Muscle of leg (tissue), 11 donors: ENCODE measurements around the gene ADAMTS2. TPM values are rescaled to one million over a fixed set of nuclear protein-coding genes. Genes with fewer than 3 reads are reported as not detected.
"Not testable (repeated sequence)": the region's sequence is repeated elsewhere in the genome, so short reads cannot be mapped to it uniquely, and the experiment has no call there.

ENCODE experiments used
- DNase-seq: peaks from one replicate; pipeline ENCODE4 v3.0.0; 2013
- H3K27ac ChIP-seq: one replicate; pipeline ENCODE4 v1.5.1; 2013; ENCODE audit warnings: mild to moderate bottlenecking, low read length, control low read depth
- H3K27me3 ChIP-seq: one replicate; pipeline ENCODE4 v1.6.1; 2013; ENCODE audit warnings: low read length; ENCODE audit not compliant: control insufficient read depth, insufficient read depth
- H3K36me3 ChIP-seq: one replicate; pipeline ENCODE4 v1.6.1; 2013; ENCODE audit warnings: low read length; ENCODE audit not compliant: control insufficient read depth, insufficient read depth
- H3K4me1 ChIP-seq: one replicate; pipeline ENCODE4 v1.6.1; 2013; ENCODE audit warnings: low read length; ENCODE audit not compliant: control insufficient read depth, insufficient read depth
- H3K4me3 ChIP-seq: one replicate; pipeline ENCODE4 v1.5.1; 2013; ENCODE audit warnings: low read length, control low read depth
- H3K9me3 ChIP-seq: replicated peaks from 2 replicates; pipeline ENCODE4 v1.6.1; 2013; ENCODE audit warnings: low read depth, low read length; ENCODE audit not compliant: control insufficient read depth
- WGBS: methylation state at CpG from one replicate; pipeline ENCODE4 v1.1.5; 2013; ENCODE audit warnings: missing lambda C conversion rate; ENCODE audit not compliant: insufficient coverage; 5-methylcytosine and 5-hydroxymethylcytosine counted together
- polyA plus RNA-seq, 8 donors: library from polyadenylated mRNA; unstranded; fragments of 120-200 nt; gene quantifications; one replicate each; pipeline versions ENCODE4 v1.2.1 to v1.2.3, GENCODE V29; 2013; ENCODE audit warnings: inconsistent platforms in 1 of 8, low replicate concordance in 1 of 8; ENCODE audit not compliant: insufficient read length in 8 of 8, insufficient read depth in 1 of 8
- total RNA-seq: library from RNA; stranded (reverse); fragments of 120-200 nt; gene quantifications from one replicate; pipeline ENCODE4 v1.2.4, GENCODE V29; 2013

ADAMTS2 gene
- total and polyA plus RNA-seq, 9 donors = 21.3 to 46.3 (median 34.2) TPM

DNA sequence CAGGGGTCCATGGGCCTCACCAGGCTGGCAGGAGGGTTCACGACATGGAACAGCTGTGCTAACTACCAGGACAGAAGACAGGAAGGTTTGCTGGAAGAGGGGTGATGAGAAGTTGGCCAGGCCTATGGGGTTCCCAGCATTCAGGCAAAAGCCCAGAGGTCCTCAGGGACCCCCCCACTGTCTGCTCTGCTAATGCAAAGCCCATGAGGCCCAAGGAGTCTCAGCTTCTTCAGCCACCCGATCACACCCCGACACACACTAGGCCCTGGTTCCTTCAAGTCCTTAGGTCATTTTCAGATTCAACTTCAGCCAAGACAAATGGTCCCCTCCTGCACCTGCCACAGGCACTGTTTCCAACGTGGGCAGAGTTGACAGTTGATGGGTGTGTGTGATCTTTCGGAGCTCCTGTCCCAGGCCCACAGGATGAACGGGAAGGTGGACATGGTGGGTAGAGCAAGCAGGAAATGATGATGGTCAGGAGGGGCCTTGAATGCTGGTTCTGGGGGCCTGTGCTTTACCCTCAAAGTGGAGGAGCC, 20.4 kb downstream of the ADAMTS2 start:
- H3K27ac ChIP-seq = no peak overlapping the region
- H3K27me3 ChIP-seq = peaks cover 5% of the 10 kb centered on the region
- no peak for DNase-seq
- H3K36me3 ChIP-seq = no peaks in the 10 kb centered on the region
- 91% methylated on average over 4 of the region's 6 CpGs for WGBS
- no peaks in the 10 kb centered on the region for H3K9me3 ChIP-seq
- no peak overlapping the region for H3K4me3 ChIP-seq
- H3K4me1 ChIP-seq = peaks cover 50% of the 10 kb centered on the region

- H3K9me3 ChIP-seq, H3K4me3 ChIP-seq, H3K27ac ChIP-seq, DNase-seq, H3K36me3 ChIP-seq, H3K27me3 ChIP-seq: not testable (repeated sequence)
- H3K4me1 ChIP-seq = peaks cover 55% of the 10 kb centered on the region
- whole genome bisulfite sequencing = 100% methylated on average over 4 of the region's 7 CpGs
Observed at GRCh38 chr5:179324316-179324715, 20.9 kb downstream of the ADAMTS2 start.

DNA sequence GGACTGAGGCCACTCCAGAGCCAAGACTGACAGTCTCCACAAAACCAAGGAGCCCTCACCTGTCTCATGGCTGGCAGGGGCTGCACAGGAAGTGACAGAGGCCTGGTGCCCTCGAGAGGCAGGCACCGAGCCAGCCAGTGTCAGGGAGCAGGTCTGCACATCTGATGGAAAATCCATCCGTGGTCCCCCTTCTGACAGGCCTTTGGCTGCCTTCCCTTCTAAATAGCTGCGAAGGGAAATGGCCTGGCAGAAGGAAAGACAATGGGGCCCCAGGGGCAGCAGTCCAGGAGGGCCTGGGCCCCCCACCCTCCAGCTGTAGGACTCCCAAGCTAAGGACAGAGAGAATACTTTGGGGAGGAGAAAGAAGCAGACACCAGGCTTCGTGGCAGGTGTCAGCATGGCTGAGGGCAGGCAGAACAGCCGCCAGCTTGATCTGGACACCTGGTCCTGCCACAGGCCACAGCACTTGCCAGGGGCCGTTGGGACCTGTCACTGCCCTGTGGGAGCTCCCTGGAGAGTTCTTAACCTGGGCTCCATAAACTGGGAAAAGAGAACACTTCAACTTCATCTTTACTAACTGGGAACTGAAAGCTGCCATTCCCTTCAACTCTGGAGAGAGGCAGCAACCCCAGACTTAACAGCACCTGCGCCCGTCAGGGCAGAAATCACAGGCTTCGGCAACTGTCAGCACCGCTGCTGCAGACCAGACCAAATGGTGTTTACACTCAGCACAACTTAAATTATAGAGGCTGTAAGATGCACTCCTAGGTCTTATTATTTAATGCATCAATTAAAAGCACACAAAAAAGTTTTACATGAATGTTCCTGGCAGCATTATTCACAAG, 22.0 kb downstream of the ADAMTS2 start:
- DNase-seq = peak; percentile 61
- peaks cover 5% of the 10 kb centered on the region for H3K27me3 ChIP-seq
- H3K4me3 ChIP-seq = no peak overlapping the region
- 30% methylated on average over 5 of the region's 11 CpGs for WGBS
- no peaks in the 10 kb centered on the region for H3K9me3 ChIP-seq
- H3K4me1 ChIP-seq = peaks cover 66% of the 10 kb centered on the region
- H3K36me3 ChIP-seq = no peaks in the 10 kb centered on the region
- H3K27ac ChIP-seq = peak overlapping the region; percentile 42

GRCh38 chr5:179322071-179323025, 22.9 kb downstream of the ADAMTS2 start:
- Histone ChIP-seq H3K36me3 (no peaks in the 10 kb centered on the region), H3K27ac (peak overlapping the region; percentile 42), H3K27me3 (peaks cover 5% of the 10 kb centered on the region), H3K4me1 (peaks cover 73% of the 10 kb centered on the region), H3K4me3 (no peak overlapping the region), H3K9me3 (no peaks in the 10 kb centered on the region)
- no peak for DNase-seq
- 63% methylated on average over 15 of the region's 32 CpGs for WGBS

DNA sequence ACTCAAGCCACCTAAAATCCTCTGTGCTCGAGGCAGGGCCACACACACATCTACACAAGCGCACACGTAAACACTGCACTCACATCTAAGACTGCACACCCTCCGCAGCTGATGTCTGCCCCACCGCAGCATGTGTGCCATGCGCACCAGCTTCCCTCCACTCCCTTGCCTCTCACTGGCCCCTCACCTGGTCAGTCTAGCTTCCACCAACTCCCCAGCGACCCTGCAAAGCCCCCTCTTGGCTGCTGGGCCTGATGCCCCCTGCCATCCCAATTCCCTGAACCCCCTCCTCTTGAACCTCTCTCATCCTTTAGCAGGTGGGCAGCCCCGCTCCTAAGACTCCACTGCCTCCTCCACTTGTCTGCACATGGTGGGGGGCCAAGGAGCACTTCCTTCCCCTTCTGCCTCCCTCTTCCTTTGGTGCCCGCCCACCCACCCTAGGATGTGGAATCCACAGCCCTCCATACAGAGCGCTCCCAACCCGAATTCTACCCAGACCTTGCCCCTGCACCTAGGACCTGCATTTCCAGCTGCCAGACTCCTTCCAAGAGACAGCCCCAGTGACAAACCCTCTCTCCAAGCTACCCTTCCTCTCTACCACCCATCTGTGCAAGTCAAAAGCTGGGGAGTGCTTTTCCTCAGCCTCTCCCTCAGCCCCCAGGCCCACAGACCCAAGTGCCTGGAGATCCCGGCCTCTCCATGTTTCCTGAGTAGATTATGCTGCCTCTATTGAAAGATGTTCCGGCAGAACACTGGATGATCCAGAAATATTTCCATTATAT, 23.9 kb downstream of the ADAMTS2 start:
- Histone ChIP-seq H3K27me3 (peaks cover 1% of the 10 kb centered on the region), H3K36me3 (no peaks in the 10 kb centered on the region), H3K4me1 (peaks cover 69% of the 10 kb centered on the region), H3K27ac (no peak overlapping the region), H3K9me3 (no peaks in the 10 kb centered on the region), H3K4me3 (no peak overlapping the region)
- DNase-seq = no peak
- WGBS = 96% methylated on average over 10 of the region's 13 CpGs

DNA sequence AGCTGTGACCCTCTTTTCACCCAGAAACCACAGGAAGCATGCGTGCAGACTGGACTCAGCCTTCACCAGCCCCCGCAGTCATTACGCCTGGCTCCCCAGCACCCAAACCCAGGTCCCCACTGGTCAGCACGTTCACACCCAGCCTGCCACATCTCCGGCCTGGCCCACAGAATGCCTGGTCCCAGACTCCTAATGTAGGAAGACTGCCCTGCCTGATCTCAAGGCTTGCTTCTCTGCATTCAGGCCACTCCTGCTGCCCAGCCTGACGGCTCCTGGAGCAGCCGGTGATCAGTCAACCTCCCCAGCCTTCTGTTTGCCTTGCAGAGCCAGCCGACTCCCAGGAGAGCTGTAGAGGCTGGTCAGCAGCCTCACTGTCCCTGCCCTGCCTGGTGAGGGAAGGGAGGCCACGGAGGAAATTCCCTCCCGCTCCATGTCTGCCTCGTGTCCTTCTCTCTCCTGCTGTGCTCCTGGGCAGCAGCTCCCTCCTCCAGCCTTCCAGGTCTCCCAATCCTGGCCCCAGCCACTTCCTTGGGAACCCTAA, 25.4 kb downstream of the ADAMTS2 start:
- H3K36me3 ChIP-seq = no peaks in the 10 kb centered on the region
- H3K4me3 ChIP-seq = no peak overlapping the region
- peak; percentile 51 for DNase-seq
- H3K27me3 ChIP-seq = peaks cover 2% of the 10 kb centered on the region
- 24% methylated on average over 10 of the region's 11 CpGs for WGBS
- H3K9me3 ChIP-seq = peaks cover 4% of the 10 kb centered on the region
- peak overlapping the region; percentile 20 for H3K27ac ChIP-seq
- H3K4me1 ChIP-seq = peaks cover 71% of the 10 kb centered on the region

- Histone ChIP-seq H3K27me3 (peaks cover 2% of the 10 kb centered on the region), H3K4me1 (peaks cover 74% of the 10 kb centered on the region)
- no peak for DNase-seq
Observed at GRCh38 chr5:179319123-179319522, 26.1 kb downstream of the ADAMTS2 start.

DNA sequence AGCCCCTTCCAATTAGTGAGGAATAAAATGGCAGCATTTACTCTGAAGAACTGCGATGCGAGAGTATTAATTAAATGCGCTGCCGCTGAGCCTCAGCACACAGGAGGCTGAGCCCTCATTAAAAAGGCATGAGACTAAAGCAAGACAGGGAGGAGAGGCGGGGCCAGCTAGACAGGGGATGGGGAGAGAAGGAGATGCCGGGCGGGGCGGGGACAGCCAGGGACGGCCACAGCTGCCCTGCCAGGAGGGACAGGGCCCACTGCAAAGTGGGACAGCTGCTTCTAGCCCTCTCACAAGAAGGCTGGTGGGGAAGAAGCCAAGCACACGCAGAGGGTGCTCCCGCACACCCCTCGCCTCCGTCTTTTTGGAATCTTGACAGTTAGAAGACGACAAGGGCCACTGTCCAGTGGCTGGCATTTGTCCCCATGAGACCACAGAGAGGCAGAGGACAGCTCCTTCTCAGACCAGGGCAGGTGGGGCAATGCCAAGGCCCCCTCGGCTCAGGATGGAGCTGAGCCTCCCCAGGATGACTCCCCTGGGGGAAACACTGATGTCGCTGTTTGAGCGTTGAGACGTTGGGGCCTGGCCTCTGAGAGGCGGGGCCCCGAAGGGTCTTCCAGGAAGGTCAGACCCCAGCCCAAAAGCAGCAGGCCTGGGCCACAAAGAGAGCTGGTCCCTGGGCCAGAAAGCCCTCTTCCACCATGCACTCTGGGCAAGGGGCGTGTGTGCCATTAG, 26.9 kb downstream of the ADAMTS2 start:
- Histone ChIP-seq H3K4me1 (peaks cover 75% of the 10 kb centered on the region), H3K36me3 (no peaks in the 10 kb centered on the region), H3K4me3 (no peak overlapping the region), H3K27ac (peak overlapping the region; percentile 42), H3K9me3 (peaks cover 4% of the 10 kb centered on the region), H3K27me3 (peaks cover 2% of the 10 kb centered on the region)
- peak; percentile 74 for DNase-seq
- WGBS = 31% methylated on average over 20 of the region's 21 CpGs

More at GRCh38 chr5:179319123-179319522, 26.1 kb downstream of the ADAMTS2 start:
- Histone ChIP-seq H3K9me3 (peaks cover 4% of the 10 kb centered on the region), H3K4me3 (no peak overlapping the region), H3K27ac (no peak overlapping the region), H3K36me3 (no peaks in the 10 kb centered on the region)
- 89% methylated on average over 8 of the region's 8 CpGs for WGBS
